IPS DF 4.7 (cell line): ENCODE measurements around the gene MAX.
"Not testable (repeated sequence)": the region's sequence is repeated elsewhere in the genome, so short reads cannot be mapped to it uniquely, and the experiment has no call there.

Source experiments
- DNase-seq: peaks from one replicate; pipeline ENCODE4 v3.0.0-alpha.2; 2013; ENCODE audit warnings: low spot score; ENCODE audit errors: extremely low read depth

Gene MAX

DNA sequence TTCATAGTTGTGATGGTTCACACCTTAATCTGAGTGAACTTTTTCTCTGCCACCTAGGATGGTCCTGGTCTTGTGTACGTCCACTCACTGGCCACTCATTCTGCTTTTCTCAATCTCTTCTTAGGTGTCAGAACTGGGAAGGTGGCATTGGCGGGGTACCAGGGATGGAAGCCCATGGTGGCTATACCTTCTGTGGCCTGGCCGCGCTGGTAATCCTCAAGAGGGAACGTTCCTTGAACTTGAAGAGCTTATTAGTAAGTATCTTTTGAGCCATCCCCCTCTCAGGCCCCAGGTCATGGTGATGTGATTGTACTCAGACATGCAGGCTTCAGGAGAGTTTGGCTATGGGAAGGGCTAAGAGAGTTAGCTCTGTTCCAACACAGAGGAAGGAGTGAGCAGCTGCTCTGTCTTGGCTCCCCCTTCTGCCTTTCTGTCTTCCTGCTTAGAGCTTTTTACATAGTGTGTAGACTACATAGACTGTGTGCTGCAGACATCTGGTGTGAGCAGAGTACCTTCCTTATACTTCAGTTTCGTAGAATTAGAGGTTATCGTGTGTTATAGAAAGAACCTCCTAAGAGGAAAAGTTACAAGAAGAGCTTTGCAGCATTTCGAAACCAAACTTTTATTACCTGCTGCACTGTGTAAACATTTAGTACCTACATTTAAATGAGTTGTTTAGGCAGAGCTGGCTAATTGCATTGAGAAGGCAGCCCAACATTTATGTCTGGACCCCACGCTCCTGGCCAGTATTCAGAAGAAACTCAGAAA, 61.5 kb downstream of the MAX start:
- no peak for DNase-seq

DNA sequence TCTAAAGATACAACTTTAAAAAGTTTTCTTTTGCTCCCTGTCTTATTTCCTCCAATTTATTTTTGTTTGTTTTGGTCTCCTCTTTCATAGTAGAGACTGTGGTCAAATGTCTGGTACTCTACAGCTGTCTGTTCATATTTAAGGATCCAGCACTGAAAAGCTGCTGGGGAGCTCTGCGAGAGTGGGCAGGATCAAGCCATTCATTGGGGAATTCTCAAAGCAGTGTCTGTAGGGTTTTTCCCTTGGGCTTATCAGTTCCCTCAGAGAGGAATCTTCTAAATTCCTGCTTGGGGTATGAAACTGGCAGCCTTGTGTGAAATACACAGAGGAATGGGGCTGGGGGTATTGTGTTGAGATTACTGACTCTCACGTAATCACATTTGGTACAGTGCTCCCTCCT, 63.4 kb downstream of the MAX start:
- no peak for DNase-seq

DNA sequence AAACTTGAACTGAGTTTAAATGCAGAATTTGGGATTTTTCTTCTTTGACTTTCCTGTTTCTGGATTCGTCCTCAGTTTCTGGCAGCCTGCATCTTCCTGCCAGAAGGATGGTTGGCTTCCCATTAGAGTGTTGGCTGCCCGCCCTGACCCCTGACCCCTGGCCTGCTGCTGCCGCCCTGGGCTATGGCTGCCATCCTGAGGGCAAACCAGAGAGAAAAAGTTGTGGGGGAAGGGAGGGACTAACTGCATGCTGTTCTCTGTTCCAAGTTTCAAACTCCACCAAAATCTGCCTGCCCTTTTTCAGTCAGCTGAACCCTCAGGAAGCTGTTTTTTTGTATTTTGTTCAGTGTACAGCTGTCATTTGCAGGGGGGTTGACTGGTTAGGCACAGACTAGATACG, 67.3 kb downstream of the MAX start:
- DNase-seq, result no peak

DNA sequence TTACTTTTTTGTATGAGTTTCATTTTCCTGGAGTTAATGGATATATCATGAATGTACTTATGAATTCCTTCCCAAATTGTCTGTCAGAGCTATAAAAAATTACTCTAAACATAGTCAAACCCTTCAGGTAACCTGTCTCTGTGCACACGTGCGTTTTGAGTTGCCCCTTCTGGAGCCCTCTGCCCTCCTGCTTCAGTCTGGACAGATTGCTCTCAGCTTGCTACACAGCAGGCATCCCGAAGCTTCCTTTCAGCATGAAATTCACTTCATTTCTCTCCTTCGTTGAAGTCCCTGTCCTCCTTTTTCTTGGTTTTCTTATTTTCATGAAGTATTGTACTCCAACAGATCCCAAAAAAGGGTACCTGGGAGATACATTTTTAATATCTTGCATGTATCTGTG, 68.3 kb downstream of the MAX start:
- no peak for DNase-seq

DNA sequence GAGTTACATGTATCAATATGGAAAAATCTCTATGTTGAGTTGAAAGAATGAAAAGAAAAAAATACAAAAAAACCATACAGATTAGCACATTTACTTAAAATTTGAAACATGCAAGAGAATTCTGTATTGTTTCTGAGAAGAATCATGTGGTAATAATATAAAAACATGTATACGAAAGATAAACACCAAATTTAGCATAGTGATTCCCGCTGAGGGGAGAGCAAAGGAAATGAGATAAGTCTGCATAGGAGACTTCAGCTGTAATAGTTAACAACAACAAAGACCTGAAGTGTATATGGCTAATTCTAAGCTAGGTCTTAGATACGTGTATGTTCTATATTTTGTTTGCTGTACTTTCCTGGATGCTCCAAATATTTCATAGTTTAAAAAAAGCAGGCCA, 69.1 kb downstream of the MAX start:
- DNase-seq, result no peak

DNA sequence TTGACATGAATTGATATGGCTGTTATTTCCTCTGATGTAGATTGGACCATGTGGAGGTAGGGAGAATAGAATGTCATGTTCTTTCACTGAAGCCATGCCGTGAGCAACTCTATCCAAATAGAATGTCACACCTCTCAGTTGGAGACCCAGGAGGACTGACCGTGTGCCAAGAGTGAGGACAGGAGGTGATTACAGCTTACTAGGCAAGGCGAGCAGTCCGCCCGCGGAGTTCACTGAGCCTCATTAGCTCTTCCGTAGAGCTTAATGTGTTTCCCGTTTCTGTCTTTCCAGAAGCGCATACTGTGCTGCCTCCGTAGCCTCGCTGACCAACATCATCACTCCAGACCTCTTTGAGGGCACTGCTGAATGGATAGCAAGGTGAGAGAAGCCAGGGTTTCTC, 70.0 kb downstream of the MAX start:
- DNase-seq, result no peak

DNA sequence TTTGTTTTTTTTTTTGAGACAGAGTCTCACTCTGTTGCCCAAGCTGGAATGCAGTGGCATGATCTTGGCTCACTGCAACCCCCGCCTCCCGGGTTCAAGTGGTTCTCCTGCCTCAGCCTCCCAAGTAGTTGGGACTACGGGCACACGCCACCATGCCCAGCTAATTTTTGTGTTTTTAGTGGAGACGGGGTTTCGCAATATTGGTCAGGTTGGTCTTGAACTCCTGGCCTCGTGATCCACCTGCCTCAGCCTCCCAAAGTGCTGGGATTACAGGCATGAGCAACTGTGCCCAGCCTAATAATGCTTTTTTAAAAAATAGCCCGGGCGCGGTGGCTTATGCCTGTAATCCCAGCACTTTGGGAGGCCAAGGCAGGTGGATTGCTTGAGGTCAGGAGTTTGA, 71.0 kb downstream of the MAX start:
- not testable (repeated sequence) for DNase-seq

DNA sequence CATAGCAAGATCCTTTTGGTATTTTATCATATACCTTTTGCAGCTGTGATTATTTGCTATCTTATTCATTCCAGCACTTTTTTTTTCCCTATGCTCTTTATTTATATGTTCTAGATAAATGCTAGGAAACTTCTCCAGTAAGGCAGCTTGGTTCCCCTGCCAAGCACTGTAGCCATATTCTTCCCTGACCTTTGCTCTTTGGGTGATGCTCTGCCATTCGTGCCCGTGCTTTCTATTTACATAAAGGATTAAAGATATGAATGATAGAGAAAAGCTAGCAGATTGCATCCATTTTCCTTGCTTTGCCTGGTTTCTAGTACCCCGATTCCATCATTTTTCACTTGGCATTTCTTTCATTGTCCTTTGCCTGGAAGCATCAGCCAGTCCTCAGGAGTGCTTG, 73.4 kb downstream of the MAX start:
- DNase-seq, result no peak

DNA sequence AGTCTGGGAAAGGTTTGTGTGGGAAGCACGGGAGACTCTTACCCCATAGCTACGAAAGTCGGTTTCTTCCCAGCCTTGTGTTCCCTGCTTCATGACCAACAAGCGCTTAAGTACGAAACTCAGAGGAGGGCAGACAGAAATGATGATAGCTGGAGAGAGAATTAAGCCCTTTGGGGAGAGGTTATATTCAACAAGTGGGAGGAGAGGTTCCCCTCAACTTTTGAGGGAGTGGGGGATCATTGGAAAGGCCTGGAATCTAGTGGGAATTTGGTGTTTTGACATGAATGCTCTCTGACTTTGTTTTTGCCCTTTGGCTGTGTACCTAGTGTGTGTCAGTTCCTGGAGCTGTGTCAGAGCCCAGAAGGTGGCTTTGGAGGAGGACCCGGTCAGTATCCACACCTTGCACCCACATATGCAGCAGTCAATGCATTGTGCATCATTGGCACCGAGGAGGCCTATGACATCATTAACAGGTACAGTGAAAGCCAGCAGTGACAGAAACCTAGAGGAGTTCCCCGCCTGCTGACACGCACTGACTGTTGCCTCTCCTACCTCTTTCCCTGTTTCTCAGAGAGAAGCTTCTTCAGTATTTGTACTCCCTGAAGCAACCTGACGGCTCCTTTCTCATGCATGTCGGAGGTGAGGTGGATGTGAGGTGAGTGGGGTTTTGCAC, 75.1 kb downstream of the MAX start:
- DNase-seq, result no peak

DNA sequence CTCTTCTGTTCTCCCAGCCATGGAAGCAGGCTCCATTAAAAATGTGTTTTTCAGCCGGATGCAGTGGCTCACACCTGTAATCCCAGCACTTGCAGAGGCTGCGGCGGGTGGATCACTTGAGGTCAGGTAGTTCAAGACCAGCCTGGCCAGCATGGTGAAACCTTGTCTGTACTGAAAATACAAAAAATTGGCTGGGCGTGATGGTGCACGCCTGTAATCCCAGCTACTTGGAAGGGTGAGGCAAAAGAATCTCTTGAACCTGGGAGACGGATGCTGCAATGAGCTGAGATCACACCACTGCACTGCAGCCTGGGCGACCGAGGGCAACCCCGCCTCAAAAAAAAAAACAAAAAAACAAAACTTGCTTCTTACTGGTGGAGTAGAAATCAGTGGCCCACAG, 75.8 kb downstream of the MAX start:
- DNase-seq, result no peak

DNA sequence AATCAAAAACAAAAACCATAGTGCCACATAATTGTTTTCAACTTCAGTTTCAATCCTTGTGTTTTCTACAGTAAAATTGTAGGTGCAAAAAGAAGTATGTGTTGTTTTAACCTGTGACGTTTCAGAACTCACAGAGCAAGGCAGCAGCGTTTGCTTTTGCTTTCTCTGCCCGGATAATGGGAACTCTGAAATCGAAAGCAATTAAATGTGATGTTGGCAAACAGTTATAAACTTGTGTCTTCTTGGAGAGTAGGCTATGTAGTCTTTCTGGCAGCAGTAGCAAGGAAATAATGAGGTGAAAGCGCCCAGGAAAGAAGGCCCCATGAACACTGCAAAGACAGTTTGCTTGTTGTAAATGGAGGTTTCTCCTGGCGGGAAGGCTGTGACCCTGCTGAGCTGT, 76.5 kb downstream of the MAX start:
- DNase-seq, result no peak
